ENCODE data around the gene VWF.

The VWF gene

GRCh38 chr12:6068227-6068626 lies 56.2 kb downstream of the VWF start:
- no peak overlapping the region for H3K4me3 ChIP-seq (replicated peaks in 1 of 2; ENCODE audit: low read depth in 2 of 2, low read length in 2 of 2)
- no peak for DNase-seq (ENCODE audit: low read depth in 2 of 2)
- no peak for TF ChIP-seq CTCF (IDR thresholded peaks at IDR 0.05; ENCODE audit: low read depth, low read length)

- DNase-seq (ENCODE audit: low read depth in 2 of 2) = peak; percentile 41 to 60
- no peak overlapping the region for H3K4me3 ChIP-seq (replicated peaks in 1 of 2; ENCODE audit: low read depth in 2 of 2, low read length in 2 of 2)
- peak; percentile 48 for TF ChIP-seq CTCF (IDR thresholded peaks at IDR 0.05; ENCODE audit: low read depth, low read length)
Observed at GRCh38 chr12:6067152-6067916, 57.1 kb downstream of the VWF start.

GRCh38 chr12:6066651-6067050 lies 57.8 kb downstream of the VWF start:
- no peak overlapping the region for H3K4me3 ChIP-seq (replicated peaks in 1 of 2; ENCODE audit: low read depth in 2 of 2, low read length in 2 of 2)
- no peak for DNase-seq (ENCODE audit: low read depth in 2 of 2)
- TF ChIP-seq CTCF (IDR thresholded peaks at IDR 0.05; ENCODE audit: low read depth, low read length) = no peak

- H3K4me3 ChIP-seq (replicated peaks in 1 of 2; ENCODE audit: low read depth in 2 of 2, low read length in 2 of 2) = no peak overlapping the region
- no peak for DNase-seq (ENCODE audit: low read depth in 2 of 2)
- no peak for TF ChIP-seq CTCF (IDR thresholded peaks at IDR 0.05; ENCODE audit: low read depth, low read length)
Observed at GRCh38 chr12:6065863-6066199, 58.6 kb downstream of the VWF start.

- no peak overlapping the region for H3K4me3 ChIP-seq (replicated peaks in 1 of 2; ENCODE audit: low read depth in 2 of 2, low read length in 2 of 2)
- no peak for TF ChIP-seq CTCF (IDR thresholded peaks at IDR 0.05; ENCODE audit: low read depth, low read length)
- DNase-seq (ENCODE audit: low read depth in 2 of 2) = no peak
Observed at GRCh38 chr12:6065131-6065862, 59.2 kb downstream of the VWF start.

- no peak overlapping the region for H3K4me3 ChIP-seq (replicated peaks in 1 of 2; ENCODE audit: low read depth in 2 of 2, low read length in 2 of 2)
- peak; percentile 99 for TF ChIP-seq CTCF (IDR thresholded peaks at IDR 0.05; ENCODE audit: low read depth, low read length)
- DNase-seq (ENCODE audit: low read depth in 2 of 2) = peak; percentile 61 to 62
Observed at GRCh38 chr12:6062757-6063735, 61.4 kb downstream of the VWF start.
